Suppressor macrophage (primary cell): Measurements from ENCODE around the gene RGS9.

Experiments
- DNase-seq, 4 experiments: peaks; one replicate each; pipeline ENCODE4 v3.0.0-alpha.2; 2020 to 2022

RGS9 gene

DNA sequence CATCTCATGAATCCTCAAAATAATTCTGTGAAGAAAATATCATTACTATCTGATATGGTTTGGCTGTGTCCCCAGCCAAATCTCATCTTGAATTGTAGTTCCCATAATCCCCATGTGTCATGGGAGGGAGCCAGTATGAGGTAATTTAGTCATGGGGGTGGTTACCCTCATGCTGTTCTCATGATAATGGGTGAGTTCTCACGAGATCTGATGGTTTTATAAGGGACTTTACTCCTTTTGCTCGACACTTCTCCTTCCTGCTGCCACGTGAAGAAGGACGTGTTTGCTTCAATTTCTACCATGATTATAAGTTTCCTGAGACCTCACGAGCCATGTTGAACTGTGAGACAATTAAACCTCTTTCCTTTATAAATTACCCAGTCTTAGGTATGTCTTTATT lies 20.7 kb upstream of the RGS9 start:
- peak in 2 of 4 experiments; percentile 19 to 50 for DNase-seq

DNA sequence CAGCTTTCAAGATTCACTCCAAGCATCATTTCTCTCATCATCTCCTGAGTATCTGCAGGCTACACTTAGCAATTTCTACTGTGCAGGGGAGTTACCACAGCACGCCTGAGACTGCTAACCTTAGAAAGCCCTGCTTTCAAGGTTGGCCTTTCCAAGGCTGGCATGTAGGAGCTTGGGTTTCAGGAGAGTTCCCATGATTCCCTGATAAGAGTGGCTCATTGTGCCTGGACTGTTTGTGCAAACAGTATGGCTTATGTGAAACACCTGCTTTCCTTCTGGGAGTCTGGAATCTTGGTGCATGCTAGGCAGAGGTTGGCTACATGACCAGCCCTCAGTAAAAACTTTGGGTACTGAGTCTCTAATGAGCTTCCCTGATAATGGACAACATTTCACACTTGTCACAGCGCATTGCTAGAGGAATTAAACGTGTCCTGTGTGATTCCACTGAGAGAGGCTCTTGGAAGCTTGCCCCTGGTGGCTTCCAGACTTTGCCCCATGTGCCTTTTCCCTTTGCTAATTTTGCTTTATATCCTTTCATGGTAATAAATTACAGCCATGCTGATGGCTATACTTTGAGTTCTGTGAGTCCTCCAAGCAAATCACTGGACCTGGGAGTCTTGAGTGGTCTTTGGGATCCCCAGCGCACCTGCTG lies 19.7 kb upstream of the RGS9 start:
- no peak for DNase-seq

DNA sequence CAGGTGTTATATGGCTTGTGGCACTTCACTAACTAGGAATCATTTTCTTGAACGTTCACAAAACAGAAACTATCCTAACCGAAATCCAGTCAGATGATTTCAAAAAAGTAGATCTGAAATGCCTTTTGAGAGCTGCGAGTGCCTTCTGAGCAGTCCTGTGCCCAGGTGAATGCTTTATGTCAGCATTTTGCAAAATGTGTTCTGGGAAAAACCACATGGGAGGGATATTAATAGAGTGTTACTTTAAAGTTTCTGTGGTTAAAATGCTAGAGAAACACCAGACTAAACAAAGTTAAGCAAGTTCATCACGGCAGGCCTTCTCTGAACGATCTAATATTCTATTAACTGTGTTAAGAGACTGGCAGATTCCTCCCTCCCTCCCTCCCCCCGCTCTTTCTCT lies 15.8 kb upstream of the RGS9 start:
- no peak for DNase-seq

DNA sequence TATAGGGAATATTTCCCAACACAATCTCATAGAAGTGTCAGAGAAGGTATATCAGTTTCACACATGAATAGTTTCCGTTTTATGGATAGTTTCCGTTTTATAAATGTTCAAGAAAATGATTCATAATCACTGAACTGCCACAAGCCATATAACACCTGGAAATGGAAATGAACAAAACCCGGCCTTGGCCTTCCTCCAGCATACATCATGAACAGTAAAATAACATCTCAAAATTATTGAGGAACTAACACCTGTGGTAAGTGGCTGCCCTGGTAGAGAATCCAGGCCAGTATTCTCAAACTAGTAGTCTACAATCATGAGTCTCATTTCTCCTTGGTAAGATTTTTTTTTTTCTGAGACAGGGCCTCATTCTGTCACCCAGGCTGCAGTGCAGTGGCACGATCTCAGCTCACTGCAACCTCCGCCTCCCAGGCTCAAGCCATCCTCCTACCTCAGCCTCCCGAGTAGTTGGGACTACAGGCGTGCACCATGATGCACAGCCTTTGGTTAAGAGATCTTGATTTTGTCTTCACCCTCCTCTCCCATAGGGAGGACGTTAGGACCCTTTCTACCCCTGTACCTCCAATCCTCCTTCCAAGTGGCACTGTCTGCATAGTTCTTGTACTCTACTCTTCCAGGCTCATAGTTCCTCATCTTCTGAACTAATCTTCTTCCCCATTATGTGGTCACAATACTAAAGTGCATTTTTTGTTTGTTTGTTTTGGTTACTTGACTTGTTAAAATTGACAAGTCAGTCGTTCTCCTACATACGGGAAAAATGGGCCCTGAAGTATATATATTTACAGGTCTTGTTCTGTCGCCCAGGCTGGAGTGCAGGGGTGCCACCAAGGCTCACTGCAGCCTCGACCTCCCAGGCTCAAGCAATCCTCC lies 15.0 kb upstream of the RGS9 start:
- peak; percentile 13 to 76 (median 40) for DNase-seq

DNA sequence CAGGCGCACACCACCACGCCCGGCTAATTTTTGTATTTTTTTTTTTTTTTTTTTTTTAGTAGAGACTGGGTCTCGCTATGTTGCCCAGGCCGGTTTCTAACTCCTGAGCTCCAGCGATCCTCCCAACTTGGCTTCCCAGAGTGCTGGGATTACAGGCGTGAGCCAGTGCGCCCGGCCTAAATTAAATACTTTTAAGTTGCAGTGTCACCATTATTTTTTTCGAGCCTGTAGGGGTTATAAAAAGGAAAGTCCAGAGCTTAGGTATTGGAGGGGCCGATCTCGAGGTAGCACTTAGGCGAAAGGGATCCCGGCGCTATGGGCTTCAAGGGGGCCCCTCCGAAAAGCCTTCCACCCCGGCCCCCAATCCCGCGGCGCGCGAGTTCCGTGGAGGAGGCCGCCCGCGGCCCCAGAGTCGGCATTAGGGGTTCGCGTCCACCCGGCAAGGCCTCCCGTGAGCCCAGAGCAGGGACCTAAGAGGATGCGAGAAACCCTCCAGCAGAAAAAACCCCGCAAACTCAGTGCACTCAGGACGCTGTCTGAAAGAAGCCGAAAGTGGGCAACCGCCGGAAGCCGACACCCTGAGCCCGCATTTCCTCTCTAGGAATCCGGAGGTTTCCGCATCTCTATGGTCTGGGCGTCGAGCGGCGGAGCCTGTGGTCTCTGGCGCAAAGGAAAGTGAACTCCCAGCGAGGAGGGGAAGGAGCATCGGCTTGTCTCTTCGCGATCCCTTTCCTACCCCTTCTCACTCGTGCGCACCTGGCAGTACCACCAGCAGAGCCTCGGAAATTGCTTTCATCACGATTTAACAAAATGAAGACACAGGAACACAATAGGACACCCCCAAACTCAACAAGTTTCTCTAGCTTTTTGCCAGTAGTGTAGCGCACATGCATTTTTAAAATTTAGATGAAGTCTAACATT lies 14.1 kb upstream of the RGS9 start:
- peak; percentile 91 to 93 (median 92) for DNase-seq

DNA sequence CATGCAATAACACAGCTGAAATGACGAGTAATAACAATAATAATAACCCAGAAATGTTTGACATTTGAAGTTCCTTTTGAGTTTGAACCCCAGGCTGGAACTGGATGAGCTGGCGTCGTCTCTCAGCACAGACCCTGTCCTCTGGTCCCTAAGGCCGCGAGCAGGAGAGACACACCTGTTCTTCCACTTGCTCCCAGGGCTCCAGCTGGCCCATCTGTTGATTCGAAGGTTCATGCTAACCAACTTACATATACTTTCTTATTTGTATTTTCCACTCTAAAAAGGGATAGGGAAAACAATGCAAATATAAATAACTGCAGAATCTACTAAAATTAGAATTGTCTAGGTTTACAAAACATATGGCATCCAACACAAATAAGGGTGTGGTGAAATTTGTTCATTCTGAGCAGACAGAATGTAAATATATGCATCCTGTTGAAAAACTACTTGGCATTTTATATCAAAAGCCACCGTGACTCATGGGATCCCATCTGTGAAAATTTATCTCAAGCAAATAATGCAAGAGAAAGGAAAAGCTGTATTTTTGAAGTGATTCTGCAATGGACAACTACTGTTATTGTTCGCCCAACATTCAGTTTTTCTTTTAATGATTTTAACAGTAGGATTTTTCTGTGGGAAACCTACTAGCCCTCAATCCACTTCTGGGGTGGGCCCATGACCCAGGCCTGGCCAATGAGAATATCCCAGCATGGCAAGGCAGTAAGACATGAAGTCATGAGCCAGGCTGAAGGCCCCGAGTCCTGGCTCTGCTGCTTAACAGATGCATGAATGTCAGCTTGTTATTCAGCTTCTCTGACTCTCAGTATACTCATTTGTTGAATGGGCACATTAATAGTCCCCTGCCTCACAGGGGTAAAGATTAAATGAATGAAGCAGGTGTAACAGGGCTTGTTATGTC lies 13.2 kb upstream of the RGS9 start:
- DNase-seq, result no peak

DNA sequence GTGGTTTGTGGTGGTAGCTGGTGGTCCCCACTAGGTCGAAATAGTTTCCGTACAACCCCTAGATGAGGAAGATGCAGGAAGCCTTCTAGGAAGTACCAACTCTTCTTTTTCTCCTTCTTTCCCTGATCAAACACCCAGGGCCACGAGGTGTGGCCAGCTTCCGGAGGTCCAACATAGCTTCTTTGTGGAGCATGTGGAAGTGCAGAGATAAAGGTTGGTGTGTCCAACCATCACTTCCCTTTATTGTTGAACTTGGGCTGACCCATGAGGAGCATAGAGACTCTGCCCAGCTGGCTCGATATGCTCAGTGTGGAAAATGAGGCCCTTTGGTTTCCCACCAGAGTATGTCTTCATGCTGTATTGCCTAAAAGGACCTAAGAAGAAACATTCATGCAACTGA lies 6.3 kb upstream of the RGS9 start:
- peak; percentile 37 to 64 (median 50) for DNase-seq

DNA sequence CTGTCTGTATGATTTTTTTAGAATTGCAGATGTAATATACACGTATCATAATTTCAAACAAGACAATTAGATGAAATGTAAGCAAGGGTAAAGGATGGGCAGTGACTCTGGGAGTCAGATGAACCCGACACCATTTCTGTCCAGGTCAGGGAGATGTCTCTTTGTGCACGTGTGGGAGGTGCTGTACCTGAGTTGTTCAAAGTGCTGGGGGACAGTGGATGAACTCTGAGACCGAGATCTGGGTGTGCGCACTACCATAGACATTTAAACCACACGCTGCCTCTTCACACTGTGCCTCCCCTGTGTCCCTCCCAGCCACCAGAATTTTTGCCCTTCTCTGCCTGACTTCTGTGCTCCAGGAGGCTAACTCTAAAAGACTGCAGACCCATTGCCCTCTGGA lies 5.9 kb upstream of the RGS9 start:
- DNase-seq, result no peak

DNA sequence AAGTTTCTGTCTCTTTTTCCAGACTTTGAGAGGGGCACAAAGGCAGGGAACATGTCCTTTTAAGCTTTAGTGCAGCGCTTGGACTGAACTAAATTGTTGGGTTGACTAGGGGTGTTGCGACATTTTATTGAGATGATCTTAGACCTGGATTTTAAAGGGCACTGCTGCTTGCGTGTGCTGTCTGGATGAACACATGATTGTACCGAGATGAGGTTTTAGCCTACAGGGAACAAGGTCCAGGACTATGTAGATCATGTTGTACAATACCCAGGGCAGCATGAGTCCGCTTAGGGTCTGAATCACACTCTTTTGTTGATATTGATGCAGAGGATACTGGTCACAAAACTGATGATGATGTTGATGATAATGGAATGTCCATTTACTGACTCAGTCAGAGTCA lies 5.2 kb upstream of the RGS9 start:
- DNase-seq, result no peak

DNA sequence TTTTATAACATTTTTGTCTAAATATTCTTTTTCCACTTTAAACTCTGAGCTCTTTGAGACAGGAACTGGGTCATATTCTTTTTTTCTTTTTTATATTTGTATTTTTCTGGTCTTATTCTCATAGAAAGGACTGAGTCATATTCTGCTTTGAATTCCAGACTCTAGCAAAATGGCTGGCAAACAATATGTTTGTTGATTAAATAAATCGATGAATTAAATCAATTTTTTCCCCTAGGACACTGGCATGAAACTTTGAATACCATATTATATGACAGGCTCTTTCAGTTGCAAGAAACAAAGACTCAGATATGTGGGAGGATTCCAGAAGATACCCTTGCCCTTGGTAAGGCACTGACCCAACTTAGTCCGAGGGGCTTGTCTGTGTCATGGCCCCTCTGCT lies 3.1 kb upstream of the RGS9 start:
- DNase-seq, result no peak

DNA sequence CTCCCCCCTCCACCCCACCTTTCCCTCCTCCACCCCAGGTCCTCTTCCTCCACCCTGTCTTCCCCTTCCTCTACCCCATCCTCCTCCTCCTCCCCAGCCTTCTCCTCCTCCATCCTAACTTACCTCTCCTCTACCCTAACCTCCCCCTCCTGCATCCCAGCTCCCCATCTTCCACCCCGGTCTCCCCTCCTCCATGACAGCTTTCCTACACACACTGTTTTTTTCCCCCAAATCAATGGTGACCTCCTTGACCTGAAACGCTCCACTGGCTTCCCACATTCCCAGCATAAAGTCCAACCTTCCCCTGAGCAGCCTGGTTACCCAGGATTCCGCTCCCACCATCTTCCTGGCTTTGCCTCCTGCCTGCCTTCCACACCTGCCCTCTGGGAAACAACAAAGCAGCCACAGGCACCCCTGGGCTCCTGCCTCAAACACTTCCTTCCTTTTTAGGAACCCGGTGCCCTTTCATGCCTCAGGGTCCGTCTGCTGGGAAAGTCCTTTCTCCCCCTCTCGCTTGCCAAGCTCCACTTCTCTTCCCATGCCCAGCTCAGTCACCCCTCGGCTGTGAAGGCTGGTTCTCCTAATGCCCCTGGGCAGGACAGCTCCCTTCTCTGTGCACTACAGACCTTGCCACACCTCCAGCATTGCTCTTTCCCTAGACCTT lies 2.1 kb downstream of the RGS9 start:
- no peak for DNase-seq

DNA sequence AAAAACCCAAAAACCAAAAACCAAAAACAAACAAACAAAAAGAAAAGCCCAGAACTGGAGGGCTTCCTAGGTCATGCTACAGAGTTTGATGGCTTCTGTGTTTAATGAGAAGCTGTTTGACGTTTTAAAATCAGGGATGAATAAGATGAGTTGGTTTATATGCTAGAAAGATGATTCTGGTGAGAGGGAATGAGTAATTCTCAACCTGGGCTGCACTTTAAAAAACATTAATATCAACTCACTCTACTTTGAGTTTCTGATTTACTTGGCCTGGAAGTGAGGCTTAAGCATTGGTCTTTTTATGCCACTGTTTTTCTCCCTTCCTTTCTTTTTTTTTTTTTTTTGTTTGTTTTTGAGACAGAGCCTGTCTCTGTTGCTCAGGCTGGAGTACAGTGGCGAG lies 5.1 kb downstream of the RGS9 start:
- no peak for DNase-seq

DNA sequence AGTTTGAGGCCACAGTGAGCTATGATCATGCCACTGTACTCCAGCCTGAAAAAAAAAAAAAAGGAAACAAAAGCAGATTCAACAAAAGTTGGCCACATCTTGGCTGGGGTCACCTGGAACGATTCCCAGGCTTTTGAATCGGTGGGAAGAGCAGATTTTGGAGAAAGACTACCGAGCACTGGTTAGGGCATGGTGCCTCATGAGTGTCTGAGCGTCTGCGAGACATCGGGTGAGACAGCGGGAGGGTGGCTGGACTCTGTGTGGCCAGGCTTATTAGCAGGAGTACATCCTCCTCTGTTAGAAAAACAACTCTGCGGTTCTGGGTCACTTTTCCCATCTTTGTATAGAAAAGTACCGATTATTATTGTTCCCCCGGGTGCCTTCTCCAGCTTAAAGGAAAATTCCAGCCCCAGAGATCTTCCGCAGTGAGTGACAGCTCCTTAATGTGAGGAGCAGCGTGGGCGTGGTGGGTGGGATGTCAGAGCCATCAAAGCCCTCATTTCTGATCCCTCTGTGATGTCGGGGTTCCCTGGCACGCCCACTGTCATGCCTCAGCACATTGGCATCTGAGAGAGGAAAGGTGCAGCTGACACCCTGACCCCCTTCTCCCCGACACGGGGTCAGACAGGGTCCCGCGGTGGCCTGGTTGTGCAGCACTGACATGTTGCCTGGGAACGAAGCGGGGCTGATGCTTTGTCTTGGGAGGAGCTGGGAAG lies 6.9 kb downstream of the RGS9 start:
- no peak for DNase-seq

DNA sequence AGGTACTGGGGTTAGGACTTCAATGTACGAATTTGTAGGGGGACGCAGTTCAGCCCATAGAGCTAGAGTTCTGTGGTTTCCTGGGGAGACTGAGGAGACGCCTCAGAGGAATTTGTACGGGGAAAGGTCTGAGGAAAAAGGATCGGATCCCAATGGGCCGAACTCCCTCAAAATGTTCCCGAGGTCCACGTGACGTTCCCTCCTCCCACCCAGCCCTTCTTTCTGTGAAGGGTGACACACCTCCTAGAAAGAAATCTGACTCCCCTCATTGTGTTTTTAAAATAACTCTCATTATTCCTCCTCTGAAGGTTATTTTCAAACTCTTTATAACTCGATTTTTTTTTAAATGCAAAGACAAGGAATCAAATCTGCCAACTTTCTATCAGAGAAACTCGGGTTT lies 8.6 kb downstream of the RGS9 start:
- DNase-seq, result no peak

DNA sequence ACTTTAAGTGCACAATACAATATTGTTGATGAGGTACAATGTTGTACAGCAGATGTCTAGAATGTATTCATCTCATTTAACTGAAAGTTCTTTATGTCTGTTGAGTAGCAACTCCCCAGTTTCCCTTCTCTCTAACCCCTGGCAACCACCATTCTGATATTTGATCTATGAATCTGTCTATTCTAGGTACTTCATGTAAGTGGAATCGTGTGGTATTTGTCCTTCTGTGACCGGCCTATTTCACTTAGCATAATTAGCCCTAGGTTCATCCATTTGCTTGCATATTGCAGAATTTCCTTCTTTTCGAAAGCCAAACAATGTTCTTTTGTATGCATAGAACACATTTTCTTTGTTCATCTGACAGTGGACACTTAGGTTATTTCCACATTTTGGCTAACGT lies 10.8 kb downstream of the RGS9 start:
- no peak for DNase-seq

DNA sequence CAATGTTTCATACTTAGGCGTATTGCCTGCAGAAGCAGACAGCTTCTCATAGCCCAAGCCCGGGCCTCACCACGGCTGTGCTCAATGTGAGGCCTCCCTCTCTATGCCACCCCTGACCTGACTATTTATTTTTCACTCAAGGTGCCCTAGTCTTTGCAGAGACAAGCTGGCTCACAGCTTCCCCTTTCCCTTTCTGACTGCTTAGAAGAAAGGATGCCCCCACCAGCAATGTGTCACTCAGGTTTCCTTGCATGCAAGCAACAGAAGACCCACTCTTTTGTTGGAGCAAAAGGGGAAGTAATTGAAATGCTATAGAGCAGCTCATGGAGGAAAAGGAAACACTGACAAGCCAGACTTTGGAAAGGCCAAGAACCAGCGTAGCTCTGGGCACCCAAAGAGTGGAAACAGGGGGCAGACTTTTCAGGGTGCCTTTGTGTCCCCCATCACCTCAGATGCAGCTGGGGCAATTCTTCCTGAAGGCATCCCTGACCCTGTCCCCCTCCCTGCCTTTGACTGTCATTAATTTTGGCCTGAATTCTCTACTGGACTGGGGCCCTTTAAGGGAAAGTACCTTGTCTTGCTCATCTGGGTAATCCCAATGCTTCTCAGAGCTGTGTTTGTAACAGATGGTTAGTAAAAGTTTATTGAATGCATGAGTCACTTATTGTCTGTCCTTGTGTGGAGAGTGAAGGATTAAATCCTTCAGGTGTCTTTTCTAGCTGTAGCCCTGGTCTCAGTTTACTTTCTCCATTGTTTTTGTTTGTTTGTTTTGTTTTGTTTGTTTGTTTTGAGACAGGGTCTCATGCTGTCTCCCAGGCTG lies 17.8 kb downstream of the RGS9 start:
- DNase-seq, result peak; percentile 70 to 91 (median 76)

DNA sequence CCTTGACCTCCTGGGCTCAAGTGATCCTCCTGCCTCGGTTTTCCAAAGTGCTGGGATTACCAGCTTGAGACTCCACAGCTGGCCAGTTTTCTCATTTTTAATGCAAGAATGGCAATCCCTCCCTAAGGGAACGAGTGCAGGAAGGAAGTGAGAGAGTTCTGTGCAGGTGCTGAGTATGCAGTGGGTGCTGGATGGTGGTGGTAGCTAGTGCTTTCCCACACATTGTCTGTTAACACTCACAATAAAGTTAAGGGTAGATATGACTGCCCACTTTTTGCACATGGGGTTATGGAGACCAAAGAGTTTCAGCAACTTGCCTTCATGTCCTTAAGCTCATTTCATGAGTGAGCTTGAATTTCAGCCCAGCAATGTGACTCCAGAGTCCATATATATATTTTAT lies 18.5 kb downstream of the RGS9 start:
- DNase-seq, result no peak

DNA sequence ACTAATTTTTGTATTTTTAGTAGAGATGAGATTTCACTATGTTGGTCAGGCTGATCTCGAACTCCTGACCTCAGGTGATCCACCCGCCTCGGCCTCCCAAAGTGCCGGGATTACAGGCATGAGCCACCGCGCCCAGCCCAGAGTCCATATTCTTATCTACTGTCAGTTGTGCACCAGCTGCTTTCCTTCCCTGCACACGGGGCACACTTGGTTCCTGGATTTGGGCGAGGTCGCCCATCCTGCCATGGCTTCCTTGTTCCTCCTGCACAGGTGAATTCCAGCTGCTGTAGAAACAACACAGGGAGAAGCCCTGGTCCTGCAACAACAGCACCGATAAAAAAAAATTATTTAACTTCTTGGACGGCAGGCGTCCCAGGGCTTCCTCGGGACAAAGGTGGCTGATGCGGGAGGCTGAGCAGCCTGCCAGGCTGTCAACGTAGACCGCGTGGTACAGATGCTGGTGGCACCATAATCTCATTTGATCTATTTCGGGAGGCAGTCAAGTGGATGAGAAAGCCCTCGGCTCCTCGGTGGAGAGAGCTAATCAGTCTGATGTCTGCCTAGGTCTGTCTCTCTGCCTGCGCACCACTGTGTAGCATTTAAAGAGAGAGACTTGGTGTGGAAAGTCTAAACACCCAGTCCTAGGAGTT lies 19.1 kb downstream of the RGS9 start:
- no peak for DNase-seq

DNA sequence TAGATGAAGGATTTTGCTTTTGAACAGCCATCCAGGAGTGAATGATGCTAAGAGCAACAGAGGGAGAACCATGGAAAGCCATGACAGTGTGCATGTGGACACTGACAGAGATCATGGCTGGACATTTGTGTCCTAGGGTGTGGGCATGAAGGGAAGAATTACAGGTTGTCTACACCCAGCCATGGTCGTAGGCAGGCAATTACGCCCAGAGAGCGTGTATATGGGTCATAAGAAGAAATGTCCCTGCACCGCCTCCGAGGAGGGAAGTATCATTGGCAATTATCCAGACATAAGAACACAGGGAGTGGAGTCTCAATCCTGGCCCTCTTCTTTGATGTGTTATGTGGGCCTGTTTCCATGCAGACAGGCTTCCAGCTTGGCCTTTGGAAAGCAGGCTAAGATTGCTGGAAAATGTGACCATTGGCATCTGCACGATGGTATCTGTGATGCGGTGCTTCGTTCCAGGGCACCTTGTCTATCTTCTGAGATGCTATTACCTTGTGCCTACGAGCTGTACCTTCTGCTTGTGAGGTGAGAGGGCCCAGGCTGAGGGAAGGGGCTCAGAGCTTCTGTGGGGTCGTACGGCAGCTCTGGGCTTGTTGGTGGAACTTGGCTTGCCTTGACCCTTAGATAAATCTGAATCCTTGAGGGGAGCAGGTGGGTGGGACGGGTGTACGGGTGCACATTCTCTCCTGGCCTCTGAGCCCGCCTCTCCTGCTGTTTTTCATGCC lies 19.8 kb downstream of the RGS9 start:
- no peak for DNase-seq
